ENCODE data around the gene ARHGEF19. TPM values are rescaled to one million over a fixed set of nuclear protein-coding genes. Genes with fewer than 3 reads are reported as not detected.
A peak's percentile ranks its signal among the peaks of the same experiment; 100 is the strongest.

The ARHGEF19 gene
- total and polyA plus RNA-seq, 3 experiments from 2014 or later = 6.8 to 12.7 (median 7.8) TPM

DNA sequence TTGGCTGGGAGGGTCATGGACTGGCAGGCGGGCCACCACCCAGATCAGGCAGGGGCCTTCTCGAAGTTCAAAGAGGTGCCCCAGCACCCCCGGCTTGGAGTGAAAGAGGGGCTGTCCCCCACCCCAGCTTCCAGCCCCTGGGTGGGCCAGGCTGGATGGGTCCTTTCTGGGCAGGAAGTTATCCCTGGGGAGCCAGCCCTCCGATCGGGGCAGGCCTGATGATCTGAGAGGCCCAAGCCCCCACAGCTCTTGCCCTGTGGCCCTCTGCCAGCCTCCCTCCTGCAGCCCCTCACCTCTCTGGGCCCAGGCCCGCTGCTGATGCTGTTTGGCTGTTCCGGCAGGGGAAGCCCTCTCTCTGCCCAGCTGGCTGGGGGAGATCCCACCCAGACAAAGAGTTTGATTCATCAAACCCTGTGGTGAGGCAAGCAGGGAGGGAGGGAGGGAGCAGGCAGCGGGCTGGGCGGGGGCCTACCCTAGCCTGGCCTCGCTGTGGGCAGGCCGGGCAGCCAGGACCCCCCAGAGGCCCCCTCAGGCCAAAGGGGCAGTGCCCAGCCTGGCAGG, 2.5 kb downstream of the ARHGEF19 start:
- peaks cover 5 to 13% (median 7%) of the 10 kb centered on the region in 3 donors for H3K4me1 Mint-ChIP-seq
- H3K36me3 Mint-ChIP-seq = peaks cover 0 to 2% (median 0%) of the 10 kb centered on the region in 3 donors
- peaks cover 0 to 2% of the 10 kb centered on the region in 2 donors for H3K27me3 Mint-ChIP-seq
- H3K9me3 ChIP-seq (ENCODE audit: low read length) = no peaks in the 10 kb centered on the region
- no peaks in the 10 kb centered on the region for H3K36me3 ChIP-seq (ENCODE audit: insufficient read depth, low read length)
- H3K27ac ChIP-seq (ENCODE audit: low read depth, low read length) = no peak overlapping the region
- peaks cover 16% of the 10 kb centered on the region for H3K4me1 ChIP-seq (ENCODE audit: insufficient read depth, low read length)
- H3K9me3 Mint-ChIP-seq = no peaks in the 10 kb centered on the region
- peak overlapping the region in 2 of 8 donors; percentile 1 to 25 for H3K27ac Mint-ChIP-seq
- no peak overlapping the region for H3K4me3 ChIP-seq (ENCODE audit: low read length)
- no peak for DNase-seq
- POLR2A ChIA-PET = no interaction called here
- H3K27me3 ChIP-seq (ENCODE audit: insufficient read depth, low read length, poor library complexity, severe bottlenecking) = no peaks in the 10 kb centered on the region
- H3K4me3 Mint-ChIP-seq = no peak overlapping the region
- CTCF ChIA-PET = no interaction called here

GRCh38 chr1:16209132-16209846, 3.2 kb downstream of the ARHGEF19 start:
- CTCF ChIA-PET = no interaction called here
- H3K9me3 Mint-ChIP-seq = no peaks in the 10 kb centered on the region

DNA sequence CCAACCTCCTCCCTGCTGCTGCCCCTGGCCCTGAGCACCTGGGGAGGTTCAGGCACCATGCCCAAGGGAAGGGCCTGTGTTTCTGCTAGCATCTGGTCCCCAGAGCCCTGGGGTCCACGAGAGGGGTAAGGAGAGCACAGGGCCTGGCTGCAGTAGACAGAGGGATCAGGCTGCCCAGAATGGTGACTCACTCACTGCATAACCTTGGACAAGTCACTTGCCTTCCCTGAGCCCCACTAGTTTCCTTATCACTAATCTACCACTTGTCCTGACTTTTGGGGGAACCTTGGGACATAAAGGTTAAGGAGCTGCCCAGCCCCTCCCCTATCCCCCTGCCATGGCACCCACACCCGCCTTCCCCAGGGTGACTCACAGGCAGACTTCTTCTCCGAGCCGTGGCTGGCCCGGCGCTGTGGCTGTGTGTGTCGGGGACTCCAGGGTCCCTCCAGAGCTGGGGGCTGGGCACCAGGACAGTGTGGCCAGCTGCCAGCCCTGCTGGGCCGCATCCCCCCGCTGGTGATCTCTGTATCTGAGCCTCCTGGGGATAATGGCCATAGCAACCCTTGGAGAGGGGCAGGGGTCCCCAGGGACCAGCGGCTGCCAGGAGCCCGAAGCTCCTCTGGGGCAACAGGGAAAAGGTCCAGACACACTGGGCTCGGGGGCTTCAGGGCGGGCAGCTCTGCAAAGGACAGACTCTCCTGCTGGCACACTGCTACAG, 4.0 kb downstream of the ARHGEF19 start:
- peak overlapping the region in 3 of 7 donors; percentile 29 to 49 (median 39) for H3K4me3 Mint-ChIP-seq
- Histone ChIP-seq H3K36me3 (ENCODE audit: insufficient read depth, low read length) (peaks cover 4% of the 10 kb centered on the region), H3K27ac (ENCODE audit: low read depth, low read length) (peak overlapping the region; percentile 85), H3K4me1 (ENCODE audit: insufficient read depth, low read length) (peaks cover 16% of the 10 kb centered on the region), H3K27me3 (ENCODE audit: insufficient read depth, low read length, poor library complexity, severe bottlenecking) (no peaks in the 10 kb centered on the region), H3K9me3 (ENCODE audit: low read length) (no peaks in the 10 kb centered on the region), H3K4me3 (ENCODE audit: low read length) (no peak overlapping the region)
- peaks cover 0 to 7% (median 6%) of the 10 kb centered on the region in 3 donors for H3K36me3 Mint-ChIP-seq
- no peaks in the 10 kb centered on the region for H3K9me3 Mint-ChIP-seq
- ChIA-PET POLR2A (interaction anchor here (0.6 to 2.7 kb wide), 3 partner anchors 8 to 56 kb away, joined by 3 to 26 read pairs (median 5); no protein-coding TSS in a partner anchor), CTCF (no interaction called here)
- no peak for DNase-seq
- H3K4me1 Mint-ChIP-seq = peaks cover 8 to 16% (median 11%) of the 10 kb centered on the region in 3 donors
- H3K27ac Mint-ChIP-seq = peak overlapping the region in 2 of 8 donors; percentile 17 to 25
- peaks cover 0 to 2% of the 10 kb centered on the region in 2 donors for H3K27me3 Mint-ChIP-seq

More at GRCh38 chr1:16209132-16209846, 3.2 kb downstream of the ARHGEF19 start:
- Mint-ChIP-seq H3K36me3 (peaks cover 0 to 2% (median 0%) of the 10 kb centered on the region in 3 donors), H3K4me1 (peaks cover 5 to 16% (median 7%) of the 10 kb centered on the region in 3 donors), H3K4me3 (peak overlapping the region in 6 of 7 donors; percentile 29 to 50 (median 46)), H3K27ac (peak overlapping the region in 4 of 8 donors; percentile 1 to 51 (median 16)), H3K27me3 (peaks cover 0 to 2% of the 10 kb centered on the region in 2 donors)
- Histone ChIP-seq H3K4me3 (ENCODE audit: low read length) (no peak overlapping the region), H3K27ac (ENCODE audit: low read depth, low read length) (no peak overlapping the region), H3K9me3 (ENCODE audit: low read length) (no peaks in the 10 kb centered on the region), H3K4me1 (ENCODE audit: insufficient read depth, low read length) (peaks cover 16% of the 10 kb centered on the region), H3K36me3 (ENCODE audit: insufficient read depth, low read length) (no peaks in the 10 kb centered on the region), H3K27me3 (ENCODE audit: insufficient read depth, low read length, poor library complexity, severe bottlenecking) (no peaks in the 10 kb centered on the region)
- POLR2A ChIA-PET = no interaction called here
- no peak for DNase-seq

GRCh38 chr1:16207318-16208269, 4.9 kb downstream of the ARHGEF19 start:
- CTCF ChIA-PET = interaction anchor here (1.3 kb wide), 1 partner anchor 9 kb away, joined by 7 read pairs; no protein-coding TSS in a partner anchor
- Mint-ChIP-seq H3K9me3 (no peaks in the 10 kb centered on the region), H3K36me3 (peaks cover 0 to 15% (median 12%) of the 10 kb centered on the region in 3 donors), H3K27ac (peak overlapping the region; percentile 76 to 99 (median 94)), H3K4me3 (peak overlapping the region; percentile 89 to 96 (median 93)), H3K27me3 (peaks cover 0 to 2% of the 10 kb centered on the region in 2 donors), H3K4me1 (peaks cover 15 to 17% (median 16%) of the 10 kb centered on the region in 3 donors)
- H3K4me3 ChIP-seq (ENCODE audit: low read length) = peak overlapping the region; percentile 77
- H3K4me1 ChIP-seq (ENCODE audit: insufficient read depth, low read length) = peaks cover 16% of the 10 kb centered on the region
- no peaks in the 10 kb centered on the region for H3K9me3 ChIP-seq (ENCODE audit: low read length)
- no peaks in the 10 kb centered on the region for H3K27me3 ChIP-seq (ENCODE audit: insufficient read depth, low read length, poor library complexity, severe bottlenecking)
- no peak for DNase-seq
- POLR2A ChIA-PET = interaction anchor here (0.6 to 2.7 kb wide), 3 partner anchors 9 to 84 kb away, joined by 3 to 26 read pairs (median 5); no protein-coding TSS in a partner anchor
- H3K27ac ChIP-seq (ENCODE audit: low read depth, low read length) = peak overlapping the region; percentile 85
- H3K36me3 ChIP-seq (ENCODE audit: insufficient read depth, low read length) = peaks cover 4% of the 10 kb centered on the region

DNA sequence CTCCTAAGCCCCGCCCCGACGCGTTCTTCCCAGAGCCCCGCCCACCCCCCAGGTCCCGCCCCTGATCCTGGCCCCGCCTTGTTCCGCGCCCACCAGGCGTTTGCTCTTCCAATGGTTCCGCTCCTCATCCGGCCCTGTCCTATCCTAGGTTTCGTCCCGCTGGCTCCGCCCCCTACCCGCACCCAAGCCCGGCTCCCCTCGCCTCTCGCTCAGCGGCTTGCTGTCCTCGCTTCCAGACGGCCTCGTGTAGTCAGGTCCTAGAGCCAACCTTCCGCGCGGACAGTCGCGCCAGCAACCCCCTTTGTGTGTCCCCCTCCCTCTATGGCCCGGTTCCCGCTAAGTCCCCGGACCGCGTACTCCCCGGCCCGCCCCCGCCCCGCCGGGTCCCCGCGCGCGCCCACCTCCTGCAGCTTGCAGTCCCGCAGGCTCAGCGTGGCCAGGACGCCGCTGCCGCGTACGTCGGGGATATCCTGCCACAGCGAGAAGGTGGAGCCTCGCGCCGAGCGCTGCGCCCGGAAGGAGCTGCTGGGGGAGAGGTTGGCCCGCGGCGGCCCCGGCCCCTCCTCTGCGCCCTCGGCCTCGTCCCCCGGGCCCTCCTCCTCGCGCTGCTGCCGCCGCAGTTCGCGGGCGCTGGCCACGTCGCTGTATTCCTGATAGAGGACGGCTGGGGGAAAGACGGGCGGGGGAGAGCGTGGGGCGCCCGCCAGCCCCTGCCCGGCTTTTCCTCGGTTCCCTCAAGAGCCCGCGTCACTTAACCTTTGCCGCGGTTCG, 5.7 kb downstream of the ARHGEF19 start:
- H3K9me3 Mint-ChIP-seq = no peaks in the 10 kb centered on the region
- Histone ChIP-seq H3K27ac (ENCODE audit: low read depth, low read length) (peak overlapping the region; percentile 85), H3K9me3 (ENCODE audit: low read length) (no peaks in the 10 kb centered on the region), H3K4me3 (ENCODE audit: low read length) (peak overlapping the region; percentile 77), H3K36me3 (ENCODE audit: insufficient read depth, low read length) (peaks cover 4% of the 10 kb centered on the region), H3K4me1 (ENCODE audit: insufficient read depth, low read length) (peaks cover 16% of the 10 kb centered on the region), H3K27me3 (ENCODE audit: insufficient read depth, low read length, poor library complexity, severe bottlenecking) (no peaks in the 10 kb centered on the region)
- peak; percentile 89 to 95 (median 93) for DNase-seq
- H3K27me3 Mint-ChIP-seq = peaks cover 0 to 2% of the 10 kb centered on the region in 2 donors
- peak overlapping the region; percentile 89 to 96 (median 93) for H3K4me3 Mint-ChIP-seq
- peak overlapping the region; percentile 93 to 99 (median 96) for H3K27ac Mint-ChIP-seq
- ChIA-PET POLR2A (interaction anchor here (0.6 to 2.7 kb wide), 3 partner anchors 10 to 373 kb away, joined by 3 to 26 read pairs (median 3); no protein-coding TSS in a partner anchor), CTCF (interaction anchor here (1.3 to 3.0 kb wide), 2 partner anchors 10 to 128 kb away, joined by 7 to 15 read pairs; no protein-coding TSS in a partner anchor)
- H3K4me1 Mint-ChIP-seq = peaks cover 15 to 17% (median 16%) of the 10 kb centered on the region in 3 donors
- peaks cover 0 to 15% (median 12%) of the 10 kb centered on the region in 3 donors for H3K36me3 Mint-ChIP-seq

DNA sequence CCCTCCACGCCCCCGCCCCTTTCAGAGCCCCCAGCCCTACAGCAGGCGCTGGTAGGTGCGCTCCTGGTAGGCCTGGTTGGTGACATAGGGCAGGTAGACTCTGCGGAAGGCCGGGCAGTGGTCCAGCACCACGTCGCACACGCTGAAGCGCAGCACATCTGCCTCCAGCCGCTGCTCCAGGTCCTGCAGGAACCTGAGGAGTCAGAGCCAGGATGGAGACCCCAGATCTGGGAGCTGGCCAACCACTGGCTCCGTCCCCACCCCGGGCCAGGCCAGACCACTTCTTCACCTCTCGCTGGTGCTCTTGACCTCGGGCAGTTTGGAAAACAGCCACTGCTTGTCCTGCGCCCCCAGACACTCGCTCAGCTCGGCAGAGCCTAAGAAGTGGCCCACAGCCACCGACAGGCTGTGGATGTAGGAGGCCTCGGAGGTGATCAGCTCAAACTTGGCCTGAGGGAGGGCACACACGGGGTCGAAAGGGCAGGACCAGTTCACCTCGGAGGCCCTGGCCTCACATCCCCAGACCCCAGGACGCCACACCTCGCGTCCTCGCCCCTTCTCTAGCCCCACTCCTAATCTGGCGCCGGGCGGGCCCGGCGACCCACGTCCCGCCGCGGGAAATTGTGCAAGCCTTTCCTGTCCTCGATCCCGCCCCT, 6.4 kb downstream of the ARHGEF19 start:
- CTCF ChIA-PET = interaction anchor here (1.0 to 3.0 kb wide), 3 partner anchors 11 to 133 kb away, joined by 3 to 15 read pairs (median 7); partner anchors contain the start of gene FAM131C
- Histone ChIP-seq H3K27me3 (ENCODE audit: insufficient read depth, low read length, poor library complexity, severe bottlenecking) (no peaks in the 10 kb centered on the region), H3K36me3 (ENCODE audit: insufficient read depth, low read length) (peaks cover 4% of the 10 kb centered on the region), H3K9me3 (ENCODE audit: low read length) (no peaks in the 10 kb centered on the region), H3K4me1 (ENCODE audit: insufficient read depth, low read length) (peaks cover 16% of the 10 kb centered on the region), H3K27ac (ENCODE audit: low read depth, low read length) (peak overlapping the region; percentile 84), H3K4me3 (ENCODE audit: low read length) (peak overlapping the region; percentile 73)
- Mint-ChIP-seq H3K4me1 (peaks cover 15 to 17% (median 16%) of the 10 kb centered on the region in 3 donors), H3K36me3 (peaks cover 0 to 22% (median 12%) of the 10 kb centered on the region in 3 donors), H3K27ac (peak overlapping the region; percentile 93 to 99 (median 96)), H3K27me3 (peaks cover 0 to 2% of the 10 kb centered on the region in 2 donors), H3K4me3 (peak overlapping the region; percentile 89 to 96 (median 93)), H3K9me3 (no peaks in the 10 kb centered on the region)
- peak in 1 of 5 donors; percentile 53 for DNase-seq
- POLR2A ChIA-PET = interaction anchor here (0.5 to 2.7 kb wide), 3 partner anchors 11 to 372 kb away, joined by 3 to 26 read pairs (median 5); no protein-coding TSS in a partner anchor

All from CD8-positive, alpha-beta memory T cell (primary cell).